HepG2 (cell line): ENCODE measurements around the gene CSTF1. TPM values are rescaled to one million over a fixed set of nuclear protein-coding genes. Genes with fewer than 3 reads are reported as not detected.

Source experiments
- ATAC-seq: fragments of 200-7000 bp; cut with Tn5 transposase; 3 replicates; pipeline ENCODE4 v1.9.1; 2020; ENCODE audit warnings: mild to moderate bottlenecking, moderate library complexity
- BruUV-seq: library from RNA; stranded (reverse); fragments of 400-500 nt; replicated peaks from 2 replicates; lab custom pipeline; 2021; lab: Mats Ljungman, UMichigan
- CTCF ChIA-PET: fragments of 300-600 bp; formaldehyde crosslinking; extraction: SDS; loops from one replicate; lab custom pipeline; 2021; ENCODE audit warnings: low total read pairs, inconsistent platforms, low intra/inter-chr PET ratio; lab: Yijun Ruan, JAX
- POLR2A ChIA-PET: fragments of 350-600 bp; sonication (Branson Sonifier 250); formaldehyde crosslinking; loops from one replicate; lab custom pipeline; 2020; ENCODE audit warnings: antibody characterized with exemption, inconsistent platforms; lab: Yijun Ruan, JAX
- DNase-seq: peaks from one replicate; pipeline ENCODE4 v3.0.0-alpha.2; 2015; ENCODE audit warnings: low spot score
- FAIRE-seq: peaks from 3 replicates; lab custom pipeline; 2011; peaks lifted over from hg19 to GRCh38; lab: Jason Lieb, UNC
- H2AFZ ChIP-seq: one replicate; pipeline ENCODE4 v1.6.1; 2011; ENCODE audit warnings: low read length, inconsistent platforms
- H3K27ac ChIP-seq: fragments of 300-600 bp; 3 replicates; pipeline ENCODE4 v1.8.0; 2011; ENCODE audit warnings: mixed run types, mild to moderate bottlenecking, mixed read lengths, low read length, inconsistent platforms; ENCODE audit not compliant: insufficient read depth; ENCODE audit errors: extremely low read length
- H3K27me3 ChIP-seq, 2 experiments: fragments of 200-600 bp in 1 of 2; 2 replicates in 1 of 2; 3 replicates in 1 of 2; pipeline versions ENCODE4 v1.6.0 to v1.8.0; 2011; ENCODE audit warnings: low read length in 2 of 2, mild to moderate bottlenecking in 2 of 2, moderate library complexity in 2 of 2, inconsistent platforms in 1 of 2; ENCODE audit not compliant: insufficient read depth in 2 of 2, control insufficient read depth in 1 of 2
- H3K36me3 ChIP-seq, 2 experiments: fragments of 200-600 bp in 1 of 2; replicated peaks in 1 of 2; 2 replicates in 1 of 2; 3 replicates in 1 of 2; pipeline versions ENCODE4 v1.5.1 to v1.8.0; 2011; ENCODE audit warnings: low read length in 2 of 2, inconsistent platforms in 1 of 2; ENCODE audit not compliant: insufficient read depth in 2 of 2, control insufficient read depth in 1 of 2
- H3K4me1 ChIP-seq: 2 replicates; pipeline ENCODE4 v1.5.1; 2012; ENCODE audit warnings: low read length, inconsistent platforms; ENCODE audit not compliant: insufficient read depth
- H3K4me2 ChIP-seq: 2 replicates; pipeline ENCODE4 v1.6.0; 2011; ENCODE audit warnings: low read depth, low read length, inconsistent platforms
- H3K4me3 ChIP-seq, 3 experiments: fragments of 200-600 bp in 1 of 3; sonication (generic), shearing (Covaris generic) in 1 of 3; replicated peaks in 1 of 3; 2 replicates each; pipeline ENCODE4 v1.5.1; 2011 to 2016; ENCODE audit warnings: low read length in 3 of 3, inconsistent platforms in 2 of 3, low read depth in 2 of 3, mild to moderate bottlenecking in 2 of 3, control low read depth in 1 of 3, mixed read lengths in 1 of 3; ENCODE audit not compliant: insufficient read depth in 1 of 3
- H3K79me2 ChIP-seq: one replicate; pipeline ENCODE4 v1.6.1; 2011; ENCODE audit warnings: low read length, inconsistent platforms; ENCODE audit not compliant: insufficient read depth
- H3K9ac ChIP-seq: 2 replicates; pipeline ENCODE4 v1.6.0; 2011; ENCODE audit warnings: mild to moderate bottlenecking, low read depth, low read length, inconsistent platforms; ENCODE audit not compliant: insufficient read depth
- H3K9me3 ChIP-seq: 2 replicates; pipeline ENCODE4 v1.5.1; 2012; ENCODE audit warnings: mild to moderate bottlenecking, low read length
- H4K20me1 ChIP-seq: 2 replicates; pipeline ENCODE4 v1.6.0; 2011; ENCODE audit warnings: inconsistent platforms, mild to moderate bottlenecking, low read length, moderate library complexity; ENCODE audit not compliant: insufficient read depth
- AHR ChIP-seq: IDR thresholded peaks from 2 replicates; pipeline ENCODE4 v1.6.1; 2018; ENCODE audit warnings: missing genetic modification reagents, missing compliant biosample characterization
- GTF3A ChIP-seq: sonication (generic); formaldehyde crosslinking; conservative IDR thresholded peaks from 2 replicates; pipeline ENCODE4 v1.4.0; 2020; ENCODE audit warnings: mild to moderate bottlenecking, missing genetic modification reagents
- HDAC1 ChIP-seq: sonication (generic); formaldehyde crosslinking; IDR thresholded peaks from 2 replicates; pipeline ENCODE4 v1.5.1; 2020; ENCODE audit warnings: mild to moderate bottlenecking, missing genetic modification reagents
- RORA ChIP-seq: sonication (generic); formaldehyde crosslinking; IDR thresholded peaks from 2 replicates; pipeline ENCODE4 v1.5.0; 2020; ENCODE audit warnings: mild to moderate bottlenecking, missing genetic modification reagents, moderate library complexity
- TAF1 ChIP-seq: sonication (generic); formaldehyde crosslinking; IDR thresholded peaks from 2 replicates; pipeline ENCODE4 v1.4.0; 2020; ENCODE audit warnings: missing genetic modification reagents
- ZFP62 ChIP-seq: sonication (generic); formaldehyde crosslinking; IDR thresholded peaks from 2 replicates; pipeline ENCODE4 v1.4.0; 2020; ENCODE audit warnings: missing genetic modification reagents
- ZNF124 ChIP-seq: sonication (generic); formaldehyde crosslinking; IDR thresholded peaks from 2 replicates; pipeline ENCODE4 v1.4.0; 2020; ENCODE audit warnings: missing genetic modification reagents
- ZNF672 ChIP-seq: sonication (generic); formaldehyde crosslinking; IDR thresholded peaks from 2 replicates; pipeline ENCODE4 v1.8.1; 2022; ENCODE audit warnings: missing genetic modification reagents
- ZZZ3 ChIP-seq: sonication (generic); formaldehyde crosslinking; IDR thresholded peaks from 2 replicates; pipeline ENCODE4 v1.4.0; 2020; ENCODE audit warnings: missing genetic modification reagents, mild to moderate bottlenecking, borderline replicate concordance
- WGBS: methylation state at CpG from one replicate; pipeline ENCODE4 v1.1.6; 2017; ENCODE audit warnings: low lambda C conversion rate; 5-methylcytosine and 5-hydroxymethylcytosine counted together
- in situ Hi-C: cut with HindIII; loops from 2 replicates; pipeline ENCODE4 v1.10.0; 2017; ENCODE audit warnings: low pct_unique_long_range_greater_than_20kb; ENCODE audit not compliant: extremely low pct_ligation_motif_present
- intact Hi-C: fragments of 100-400 bp; cut with micrococcal nuclease; formaldehyde crosslinking; loops from one replicate; pipeline ENCODE4 v1.10.0; 2022; ENCODE audit not compliant: unreplicated experiment
- polyA plus RNA-seq, 8 experiments: library from polyadenylated mRNA; depleted of rRNA in 3 of 8; stranded (reverse) in 7 of 8; unstranded in 1 of 8; fragments of >200 nt; fragmentation: Illumina TruSeq in 4 of 8; extraction: Trizol in 4 of 8; gene quantifications; 2 replicates each; pipeline versions ENCODE4 v1.2.1 to v1.2.3, GENCODE V29; 2011 to 2016; ENCODE audit warnings: low read depth in 4 of 8, missing spikeins in 1 of 8, mixed read lengths in 1 of 8; ENCODE audit not compliant: insufficient read depth in 1 of 8
- total RNA-seq, 5 experiments: library from RNA; depleted of rRNA; stranded (reverse); fragments of >200 nt; fragmentation: Illumina TruSeq; extraction: Trizol; gene quantifications; 2 replicates each; pipeline ENCODE4 v1.2.3, GENCODE V29; 2016; ENCODE audit warnings: low read depth in 1 of 5
- TF ChIP-seq, protein P1 (sequence below): IDR thresholded peaks from 2 replicates; pipeline ENCODE4 v1.6.1; 2018; ENCODE audit warnings: missing genetic modification reagents, mild to moderate bottlenecking, missing compliant biosample characterization
- TF ChIP-seq, protein P2 (sequence below): sonication (generic); formaldehyde crosslinking; IDR thresholded peaks from 2 replicates; pipeline ENCODE4 v1.5.0; 2020; ENCODE audit warnings: missing genetic modification reagents

Gene CSTF1
- total and polyA plus RNA-seq, 2 of the 13 experiments (the other 11 are each of a cell fraction or from before 2014, with no cell fraction given): 70.9 to 100 TPM

DNA sequence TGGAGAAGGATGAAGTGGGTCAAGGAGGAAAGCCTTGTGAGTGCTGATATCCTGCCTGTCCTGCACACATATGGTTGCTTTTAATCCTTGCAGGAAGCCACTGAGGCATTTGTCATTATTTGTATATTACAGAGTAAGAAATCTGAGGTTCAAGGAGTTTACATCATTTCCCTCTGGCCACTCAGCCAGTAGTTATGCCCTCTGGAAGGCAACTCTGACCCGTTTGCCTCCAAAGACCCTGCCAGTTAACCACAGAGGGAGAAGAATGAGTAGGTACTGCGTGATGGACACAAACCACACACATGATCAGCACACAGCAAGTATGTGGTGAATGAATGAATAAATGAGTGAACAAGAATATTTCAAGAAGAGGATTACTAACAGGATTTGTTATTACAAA, 41.6 kb upstream of the CSTF1 start:
- TF ChIP-seq, protein P1, sequence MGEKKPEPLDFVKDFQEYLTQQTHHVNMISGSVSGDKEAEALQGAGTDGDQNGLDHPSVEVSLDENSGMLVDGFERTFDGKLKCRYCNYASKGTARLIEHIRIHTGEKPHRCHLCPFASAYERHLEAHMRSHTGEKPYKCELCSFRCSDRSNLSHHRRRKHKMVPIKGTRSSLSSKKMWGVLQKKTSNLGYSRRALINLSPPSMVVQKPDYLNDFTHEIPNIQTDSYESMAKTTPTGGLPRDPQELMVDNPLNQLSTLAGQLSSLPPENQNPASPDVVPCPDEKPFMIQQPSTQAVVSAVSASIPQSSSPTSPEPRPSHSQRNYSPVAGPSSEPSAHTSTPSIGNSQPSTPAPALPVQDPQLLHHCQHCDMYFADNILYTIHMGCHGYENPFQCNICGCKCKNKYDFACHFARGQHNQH (CRISPR knock-in tag): no peak
- TF ChIP-seq TAF1 (CRISPR knock-in tag): no peak
- no peak for TF ChIP-seq ZFP62 (CRISPR knock-in tag)
- TF ChIP-seq, protein P2, sequence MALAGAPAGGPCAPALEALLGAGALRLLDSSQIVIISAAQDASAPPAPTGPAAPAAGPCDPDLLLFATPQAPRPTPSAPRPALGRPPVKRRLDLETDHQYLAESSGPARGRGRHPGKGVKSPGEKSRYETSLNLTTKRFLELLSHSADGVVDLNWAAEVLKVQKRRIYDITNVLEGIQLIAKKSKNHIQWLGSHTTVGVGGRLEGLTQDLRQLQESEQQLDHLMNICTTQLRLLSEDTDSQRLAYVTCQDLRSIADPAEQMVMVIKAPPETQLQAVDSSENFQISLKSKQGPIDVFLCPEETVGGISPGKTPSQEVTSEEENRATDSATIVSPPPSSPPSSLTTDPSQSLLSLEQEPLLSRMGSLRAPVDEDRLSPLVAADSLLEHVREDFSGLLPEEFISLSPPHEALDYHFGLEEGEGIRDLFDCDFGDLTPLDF: no peak
- no peak for TF ChIP-seq ZNF124 (CRISPR knock-in tag)
- no peak for TF ChIP-seq HDAC1
- TF ChIP-seq ZZZ3 (CRISPR knock-in tag): no peak
- TF ChIP-seq RORA (CRISPR knock-in tag): no peak
- TF ChIP-seq ZNF672: no peak
- TF ChIP-seq AHR: no peak
- no peak for TF ChIP-seq GTF3A (CRISPR knock-in tag)
- ATAC-seq (no peak), FAIRE-seq (no peak), DNase-seq (no peak)
- Histone ChIP-seq H3K4me1 (peaks cover 14% of the 10 kb centered on the region), H3K4me2 (no peak overlapping the region), H3K4me3 (no peak overlapping the region), H2AFZ (no peak overlapping the region), H4K20me1 (no peaks in the 10 kb centered on the region), H3K36me3 (no peaks in the 10 kb centered on the region), H3K9ac (no peak overlapping the region), H3K9me3 (no peaks in the 10 kb centered on the region), H3K79me2 (no peaks in the 10 kb centered on the region), H3K27ac (no peak overlapping the region), H3K27me3 (0 out of 5 replicates have a peak, but pooled peaks cover 0 to 4% of the 10 kb centered on the region in 2 experiments)
- BruUV-seq: no TSS peak
- ChIA-PET CTCF (no interaction called here), POLR2A (no interaction called here)
- 5% methylated on average over 2 of the region's 2 CpGs for WGBS
- in situ Hi-C loops (loop anchor here (10.0 kb wide), 1 partner anchor 106 kb away; the partner anchor contains the start of gene MC3R), intact Hi-C loops (no loop called here)
